A673 (cell line): ENCODE data around the gene ZC2HC1B.

Experiments
- EZH2 ChIP-seq: fragments of 200-600 bp; sonication (generic); IDR thresholded peaks from 2 replicates; pipeline ENCODE4 v1.6.1; 2017; ENCODE audit warnings: borderline replicate concordance, low read depth, mild to moderate bottlenecking, mixed read lengths, antibody characterized with exemption, low read length; ENCODE audit not compliant: poor library complexity, severe bottlenecking
- TF ChIP-seq, protein P1 (sequence below): fragments of 300-800, 200-600 bp; sonication (generic); conservative IDR thresholded peaks from 2 replicates; pipeline ENCODE4 v1.5.1; 2017; ENCODE audit warnings: low read depth, mild to moderate bottlenecking, antibody characterized with exemption, low read length, moderate library complexity, mixed read lengths

DNA sequence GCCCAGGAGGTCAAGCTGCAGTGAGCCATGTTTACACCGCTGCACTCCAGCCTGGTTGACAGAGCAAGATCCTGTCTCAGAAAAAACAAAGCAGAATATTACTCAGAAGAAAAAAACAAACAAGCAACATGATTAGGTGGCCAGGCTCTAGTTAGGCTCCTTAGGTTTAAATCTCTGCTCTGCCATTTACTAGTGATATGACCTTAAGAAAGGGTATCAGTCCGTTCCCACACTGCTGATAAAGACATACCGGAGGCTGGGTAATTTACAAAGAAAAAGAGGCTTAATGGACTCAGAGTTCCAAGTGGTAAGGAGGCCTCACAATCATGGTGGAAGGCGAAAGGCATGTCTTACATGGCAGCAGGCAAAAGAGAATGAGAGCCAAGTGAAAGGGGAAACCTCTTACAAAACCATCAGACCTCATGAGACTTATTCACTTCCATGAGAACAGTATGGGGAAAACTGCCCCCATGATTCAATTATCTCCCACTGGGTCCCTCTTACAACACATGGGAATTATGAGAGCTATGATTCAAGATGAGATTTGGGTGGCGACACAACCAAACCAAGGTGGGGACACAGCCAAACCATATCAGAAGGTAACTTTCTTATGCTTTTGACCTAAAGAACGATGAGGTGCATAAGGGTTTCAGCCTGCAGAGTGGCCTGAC is 23.5 kb upstream of the ZC2HC1B start:
- TF ChIP-seq, protein P1, sequence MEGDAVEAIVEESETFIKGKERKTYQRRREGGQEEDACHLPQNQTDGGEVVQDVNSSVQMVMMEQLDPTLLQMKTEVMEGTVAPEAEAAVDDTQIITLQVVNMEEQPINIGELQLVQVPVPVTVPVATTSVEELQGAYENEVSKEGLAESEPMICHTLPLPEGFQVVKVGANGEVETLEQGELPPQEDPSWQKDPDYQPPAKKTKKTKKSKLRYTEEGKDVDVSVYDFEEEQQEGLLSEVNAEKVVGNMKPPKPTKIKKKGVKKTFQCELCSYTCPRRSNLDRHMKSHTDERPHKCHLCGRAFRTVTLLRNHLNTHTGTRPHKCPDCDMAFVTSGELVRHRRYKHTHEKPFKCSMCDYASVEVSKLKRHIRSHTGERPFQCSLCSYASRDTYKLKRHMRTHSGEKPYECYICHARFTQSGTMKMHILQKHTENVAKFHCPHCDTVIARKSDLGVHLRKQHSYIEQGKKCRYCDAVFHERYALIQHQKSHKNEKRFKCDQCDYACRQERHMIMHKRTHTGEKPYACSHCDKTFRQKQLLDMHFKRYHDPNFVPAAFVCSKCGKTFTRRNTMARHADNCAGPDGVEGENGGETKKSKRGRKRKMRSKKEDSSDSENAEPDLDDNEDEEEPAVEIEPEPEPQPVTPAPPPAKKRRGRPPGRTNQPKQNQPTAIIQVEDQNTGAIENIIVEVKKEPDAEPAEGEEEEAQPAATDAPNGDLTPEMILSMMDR = no peak
- TF ChIP-seq EZH2 = no peak
